ENCODE measurements around the gene B9D1.

Gene B9D1

DNA sequence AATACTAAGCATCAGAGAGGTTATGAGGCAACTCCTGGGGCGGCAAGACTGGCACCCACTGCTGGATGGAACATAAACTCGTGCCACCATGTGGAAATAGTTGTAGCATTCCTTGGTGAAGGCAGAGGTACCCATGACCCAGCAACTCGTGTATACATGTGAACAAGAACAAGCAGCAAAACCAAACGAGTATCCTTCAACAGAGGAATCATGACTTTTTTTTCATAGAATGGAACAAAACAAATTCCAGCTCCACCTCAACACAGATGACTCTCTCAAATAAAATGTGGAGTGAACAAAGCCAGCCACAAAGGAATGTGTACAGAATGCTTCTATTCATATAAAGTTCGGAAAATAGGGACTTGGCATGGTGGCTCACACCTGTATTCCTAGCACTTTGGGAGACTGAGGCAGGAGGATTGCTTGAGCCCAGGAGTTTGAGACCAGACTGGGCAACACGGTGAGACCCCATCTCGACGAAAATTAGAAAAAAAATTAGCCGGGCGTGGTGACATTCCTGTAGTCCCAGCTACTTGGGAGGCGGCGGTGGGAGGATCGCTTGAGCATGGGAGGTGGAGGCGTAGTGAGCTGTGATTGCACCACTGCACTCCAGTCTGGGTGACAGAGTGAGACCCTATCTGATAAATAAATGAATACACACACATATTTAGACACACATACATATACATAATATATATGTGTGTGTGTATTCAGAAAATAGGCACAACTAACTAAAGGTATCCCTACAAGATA is 35.3 kb downstream of the B9D1 start:
- TF ChIP-seq, protein P1, sequence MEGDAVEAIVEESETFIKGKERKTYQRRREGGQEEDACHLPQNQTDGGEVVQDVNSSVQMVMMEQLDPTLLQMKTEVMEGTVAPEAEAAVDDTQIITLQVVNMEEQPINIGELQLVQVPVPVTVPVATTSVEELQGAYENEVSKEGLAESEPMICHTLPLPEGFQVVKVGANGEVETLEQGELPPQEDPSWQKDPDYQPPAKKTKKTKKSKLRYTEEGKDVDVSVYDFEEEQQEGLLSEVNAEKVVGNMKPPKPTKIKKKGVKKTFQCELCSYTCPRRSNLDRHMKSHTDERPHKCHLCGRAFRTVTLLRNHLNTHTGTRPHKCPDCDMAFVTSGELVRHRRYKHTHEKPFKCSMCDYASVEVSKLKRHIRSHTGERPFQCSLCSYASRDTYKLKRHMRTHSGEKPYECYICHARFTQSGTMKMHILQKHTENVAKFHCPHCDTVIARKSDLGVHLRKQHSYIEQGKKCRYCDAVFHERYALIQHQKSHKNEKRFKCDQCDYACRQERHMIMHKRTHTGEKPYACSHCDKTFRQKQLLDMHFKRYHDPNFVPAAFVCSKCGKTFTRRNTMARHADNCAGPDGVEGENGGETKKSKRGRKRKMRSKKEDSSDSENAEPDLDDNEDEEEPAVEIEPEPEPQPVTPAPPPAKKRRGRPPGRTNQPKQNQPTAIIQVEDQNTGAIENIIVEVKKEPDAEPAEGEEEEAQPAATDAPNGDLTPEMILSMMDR (IDR thresholded peaks at IDR 0.05) = no peak
- no peak for DNase-seq (ENCODE audit: low spot score)
- no peak overlapping the region for H3K4me3 ChIP-seq
- H3K27ac ChIP-seq = no peak overlapping the region

DNA sequence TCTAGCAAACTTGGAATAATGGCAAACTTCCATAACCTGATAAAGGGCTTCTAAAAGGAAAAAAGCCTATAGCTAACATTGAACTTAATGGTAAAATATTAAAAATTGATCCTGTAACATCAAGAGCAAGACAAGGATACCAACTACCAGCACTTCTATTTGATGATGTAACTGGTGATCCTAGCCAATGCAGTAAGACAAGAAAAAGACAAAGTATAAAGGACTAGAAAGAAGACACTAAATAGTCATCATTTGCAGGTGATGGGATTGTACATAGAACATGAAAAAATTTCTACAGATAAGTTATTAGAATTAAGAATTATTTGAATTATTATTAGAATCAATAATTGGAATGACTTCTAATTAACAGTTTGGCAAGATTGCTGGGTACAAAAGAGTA is 37.0 kb downstream of the B9D1 start:
- TF ChIP-seq, protein P1 (IDR thresholded peaks at IDR 0.05) = no peak
- Histone ChIP-seq H3K27ac (no peak overlapping the region), H3K4me3 (no peak overlapping the region)
- DNase-seq (ENCODE audit: low spot score) = no peak

DNA sequence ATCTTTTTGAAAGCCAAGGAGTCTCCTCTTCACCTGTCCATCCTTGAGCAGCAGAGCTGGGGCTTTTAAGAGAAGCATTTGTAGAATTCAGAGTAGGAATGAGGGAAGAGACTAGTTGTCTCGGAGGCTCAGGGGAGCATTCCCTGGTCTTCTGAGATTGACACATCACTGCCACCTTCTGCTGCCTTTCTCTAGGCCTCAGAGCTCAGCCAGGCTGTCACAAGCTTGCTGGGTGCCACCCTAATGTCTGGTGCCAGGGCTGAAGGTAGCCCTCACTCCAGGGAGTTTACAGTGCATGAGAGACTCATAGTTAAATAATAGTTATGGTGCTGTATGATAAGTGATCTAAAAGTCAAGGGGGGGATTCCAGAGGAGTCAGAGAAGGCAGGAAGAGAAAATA is 39.7 kb downstream of the B9D1 start:
- Histone ChIP-seq H3K4me3 (no peak overlapping the region), H3K27ac (no peak overlapping the region)
- TF ChIP-seq, protein P1 (IDR thresholded peaks at IDR 0.05) = no peak
- no peak for DNase-seq (ENCODE audit: low spot score)

DNA sequence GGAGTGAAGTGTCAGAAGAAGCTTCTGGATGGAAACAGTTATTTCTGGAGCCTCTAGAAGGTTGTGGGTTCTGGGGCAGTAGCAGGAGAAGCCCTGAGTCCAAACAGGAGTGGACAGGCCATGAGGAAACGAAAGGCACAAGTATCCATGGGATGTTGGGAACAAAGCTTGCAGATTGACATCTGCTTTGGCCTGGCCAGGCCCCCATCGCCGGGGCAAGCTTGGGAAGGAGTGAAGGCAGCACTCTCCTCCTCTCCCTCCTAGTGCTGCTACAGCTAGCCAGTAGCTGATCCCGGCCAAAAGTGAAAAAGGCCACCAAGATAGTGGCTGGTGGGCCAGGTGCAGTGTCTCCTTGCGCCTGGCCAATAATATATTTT is 40.4 kb downstream of the B9D1 start:
- TF ChIP-seq, protein P1 (IDR thresholded peaks at IDR 0.05) = no peak
- DNase-seq (ENCODE audit: low spot score) = no peak
- Histone ChIP-seq H3K4me3 (no peak overlapping the region), H3K27ac (no peak overlapping the region)

DNA sequence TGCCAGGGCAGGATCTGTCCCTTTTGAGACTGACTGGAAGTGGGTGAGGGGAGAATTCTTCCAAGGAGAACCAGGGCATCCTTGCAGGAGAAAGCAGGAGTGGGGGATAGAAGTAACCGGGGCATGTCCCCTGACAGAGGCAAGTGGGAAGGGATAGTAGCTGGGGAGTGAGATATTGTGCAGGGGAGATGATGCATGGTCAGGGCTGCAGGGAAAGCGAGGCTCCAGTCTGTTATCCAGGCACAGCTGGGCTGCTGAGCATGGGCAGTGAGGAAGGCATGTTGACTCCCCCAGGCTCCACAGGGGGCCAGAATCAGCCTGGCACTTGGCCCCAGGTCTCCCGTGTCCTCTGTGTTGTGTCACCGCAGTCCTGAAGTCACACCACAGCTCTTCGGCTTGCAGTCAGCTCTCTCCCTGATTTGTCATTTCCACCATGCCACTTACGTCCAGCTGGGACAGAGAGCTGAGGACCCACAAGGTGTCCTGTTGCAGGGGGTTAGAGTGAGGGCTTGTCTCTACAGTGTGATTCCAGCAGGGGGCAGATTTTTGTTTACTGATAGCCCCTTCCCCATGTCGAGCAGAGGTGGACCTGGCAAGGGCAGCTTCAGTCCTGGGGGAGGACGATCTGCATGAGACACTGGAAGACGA is 40.9 kb downstream of the B9D1 start:
- Histone ChIP-seq H3K4me3 (no peak overlapping the region), H3K27ac (no peak overlapping the region)
- DNase-seq (ENCODE audit: low spot score) = no peak
- TF ChIP-seq, protein P1 (IDR thresholded peaks at IDR 0.05) = no peak

DNA sequence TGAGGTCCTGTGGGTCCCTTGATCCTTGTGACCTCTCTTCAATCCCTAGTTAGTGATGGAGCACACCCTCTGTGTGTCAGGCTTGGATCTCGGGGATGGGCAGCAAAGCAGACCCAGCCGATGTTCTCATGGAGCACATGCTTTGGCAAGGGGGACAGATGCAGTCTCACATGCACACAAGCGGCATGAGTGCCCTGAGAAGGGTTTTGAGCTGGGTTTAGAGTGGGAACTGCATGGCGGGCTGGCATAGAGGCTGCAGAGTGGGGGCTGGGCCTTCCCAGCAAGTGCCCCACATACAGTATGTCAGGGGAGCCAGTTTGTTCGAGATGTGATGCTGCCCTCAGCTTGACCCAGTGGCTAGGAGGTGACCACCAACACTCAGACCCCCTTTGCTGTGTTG is 41.6 kb downstream of the B9D1 start:
- TF ChIP-seq, protein P1 (IDR thresholded peaks at IDR 0.05) = no peak
- no peak overlapping the region for H3K27ac ChIP-seq
- DNase-seq (ENCODE audit: low spot score) = no peak
- no peak overlapping the region for H3K4me3 ChIP-seq

Data from coronary artery (tissue), 2 donors.